Endothelial cell of umbilical vein (primary cell): ENCODE results near the gene DGKI. TPM values are rescaled to one million over a fixed set of nuclear protein-coding genes. Genes with fewer than 3 reads are reported as not detected.

Experiments
- BruUV-seq: library from RNA; stranded (reverse); fragments of 400-500 nt; replicated peaks from 2 replicates; lab custom pipeline; 2021; lab: Mats Ljungman, UMichigan
- CTCF ChIA-PET: fragments of 300-600, 350-600 bp; sonication (Branson Sonifier 250); formaldehyde crosslinking; loops from one replicate; lab custom pipeline; 2021; ENCODE audit warnings: antibody characterized with exemption, inconsistent platforms; lab: Charles Lee
- POLR2A ChIA-PET: fragments of 300-600, 350-600 bp; sonication (Branson Sonifier 250); formaldehyde crosslinking; loops from one replicate; lab custom pipeline; 2021; ENCODE audit warnings: antibody characterized with exemption, inconsistent platforms; lab: Charles Lee
- DNase-seq: peaks from one replicate; pipeline ENCODE4 v3.0.0-alpha.2; 2011; ENCODE audit warnings: low read depth, low spot score
- FAIRE-seq: peaks from 2 replicates; lab custom pipeline; 2011; peaks lifted over from hg19 to GRCh38; lab: Jason Lieb, UNC
- H2AFZ ChIP-seq: 2 replicates; pipeline ENCODE4 v1.6.0; 2012; ENCODE audit warnings: low read depth, low read length, control low read depth, inconsistent platforms
- H3K27ac ChIP-seq: 2 replicates; pipeline ENCODE4 v1.5.1; 2011; ENCODE audit warnings: low read depth, mild to moderate bottlenecking, control low read depth, low read length, moderate library complexity; ENCODE audit not compliant: insufficient read depth
- H3K27me3 ChIP-seq, 2 experiments: 2 replicates each; pipeline versions ENCODE4 v1.6.0 to v1.6.1; 2011; ENCODE audit warnings: low read length in 2 of 2, mixed read lengths in 1 of 2; ENCODE audit not compliant: control insufficient read depth in 2 of 2, insufficient read depth in 2 of 2
- H3K36me3 ChIP-seq, 2 experiments: 2 replicates in 1 of 2; 3 replicates in 1 of 2; pipeline ENCODE4 v1.5.1; 2011; ENCODE audit warnings: low read length in 2 of 2, mild to moderate bottlenecking in 1 of 2, moderate library complexity in 1 of 2; ENCODE audit not compliant: control insufficient read depth in 2 of 2, insufficient read depth in 2 of 2; ENCODE audit errors: extremely low read depth in 1 of 2
- H3K4me1 ChIP-seq: 3 replicates; pipeline ENCODE4 v1.5.1; 2011; ENCODE audit warnings: mild to moderate bottlenecking, low read length; ENCODE audit not compliant: control insufficient read depth, insufficient read depth; ENCODE audit errors: extremely low read depth
- H3K4me2 ChIP-seq: 2 replicates; pipeline ENCODE4 v1.6.1; 2011; ENCODE audit warnings: low read length, control low read depth, mixed read lengths; ENCODE audit not compliant: insufficient read depth
- H3K4me3 ChIP-seq, 3 experiments: fragments of 200-600 bp in 1 of 3; sonication (generic), shearing (Covaris generic) in 1 of 3; replicated peaks in 1 of 3; 2 replicates each; pipeline ENCODE4 v1.5.1; 2011 to 2016; ENCODE audit warnings: control low read depth in 3 of 3, low read length in 3 of 3, mild to moderate bottlenecking in 2 of 3, inconsistent platforms in 1 of 3, low read depth in 1 of 3, moderate library complexity in 1 of 3; ENCODE audit not compliant: insufficient read depth in 1 of 3
- H3K79me2 ChIP-seq: 2 replicates; pipeline ENCODE4 v1.6.0; 2012; ENCODE audit warnings: low read length, inconsistent platforms; ENCODE audit not compliant: control insufficient read depth, insufficient read depth
- H3K9ac ChIP-seq: replicated peaks from 2 replicates; pipeline ENCODE3; 2011; ENCODE audit warnings: low read length, control low read depth; ENCODE audit not compliant: insufficient read depth; ENCODE audit errors: extremely low read depth
- H3K9me1 ChIP-seq: replicated peaks from 3 replicates; pipeline ENCODE4 v1.6.0; 2011; ENCODE audit warnings: mild to moderate bottlenecking, low read length; ENCODE audit not compliant: control insufficient read depth, insufficient read depth; ENCODE audit errors: extremely low read depth
- H3K9me3 ChIP-seq: replicated peaks from 2 replicates; pipeline ENCODE4 v1.5.1; 2012; ENCODE audit warnings: low read length, inconsistent platforms; ENCODE audit not compliant: control insufficient read depth, insufficient read depth
- H4K20me1 ChIP-seq: replicated peaks from 2 replicates; pipeline ENCODE3; 2011; ENCODE audit warnings: mild to moderate bottlenecking, low read length; ENCODE audit not compliant: control insufficient read depth, insufficient read depth; ENCODE audit errors: extremely low read depth
- EZH2 ChIP-seq: IDR thresholded peaks from 2 replicates; pipeline ENCODE4 v1.6.1; 2012; ENCODE audit warnings: borderline replicate concordance, low read depth, mild to moderate bottlenecking, moderate library complexity, low read length, inconsistent platforms; ENCODE audit not compliant: severe bottlenecking
- FOS ChIP-seq: IDR thresholded peaks from 2 replicates; pipeline ENCODE4 v1.6.1; 2011; ENCODE audit warnings: mild to moderate bottlenecking, low read length, moderate library complexity, borderline replicate concordance; ENCODE audit not compliant: insufficient read depth
- JUN ChIP-seq: IDR thresholded peaks from 2 replicates; pipeline ENCODE4 v1.6.1; 2011; ENCODE audit warnings: borderline replicate concordance, low read depth; ENCODE audit not compliant: insufficient read length, insufficient read depth
- MYC ChIP-seq: IDR thresholded peaks from one replicate; pipeline ENCODE4 v1.6.1; 2011; ENCODE audit warnings: mild to moderate bottlenecking, low read depth, low read length
- POLR2A ChIP-seq: IDR thresholded peaks from 2 replicates; pipeline ENCODE4 v1.6.1; 2012; ENCODE audit warnings: low read depth, mild to moderate bottlenecking, control low read depth, low read length
- POLR2AphosphoS5 ChIP-seq: IDR thresholded peaks from 2 replicates; pipeline ENCODE4 v1.6.1; 2012; ENCODE audit warnings: low read depth, mild to moderate bottlenecking, control low read depth, low read length, moderate library complexity; ENCODE audit not compliant: insufficient read depth
- dilution Hi-C: fragments of 300-500 bp; cut with MboI; formaldehyde crosslinking; loops from one replicate; pipeline ENCODE4 v1.15.0; 2019; ENCODE audit warnings: low sequenced_read_pairs; ENCODE audit not compliant: extremely low pct_ligation_motif_present
- intact Hi-C: fragments of 100-400 bp; cut with micrococcal nuclease; formaldehyde crosslinking; loops from one replicate; pipeline ENCODE4 v1.10.0; 2022
- polyA plus RNA-seq, 4 experiments: library from polyadenylated mRNA; depleted of rRNA in 3 of 4; stranded (reverse) in 3 of 4; unstranded in 1 of 4; fragments of >200 nt; gene quantifications; 2 replicates each; pipeline versions ENCODE4 v1.2.1 to v1.2.3, GENCODE V29; 2011 to 2012; ENCODE audit warnings: missing spikeins in 1 of 4
- total RNA-seq: library from RNA; stranded (reverse); gene quantifications from 2 replicates; pipeline ENCODE4 v1.2.3, GENCODE V29; 2021
- TF ChIP-seq, protein P1 (sequence below), 2 donors: IDR thresholded peaks; 1 replicate in 1 of 2; 2 replicates in 1 of 2; pipeline ENCODE4 v1.5.1; 2011; ENCODE audit warnings: low read length in 2 of 2, mild to moderate bottlenecking in 2 of 2, moderate library complexity in 2 of 2, control low read depth in 1 of 2, inconsistent platforms in 1 of 2, low read depth in 1 of 2; ENCODE audit not compliant: insufficient read depth in 1 of 2; ENCODE audit errors: extremely low read depth in 1 of 2
- TF ChIP-seq, protein P2 (sequence below): IDR thresholded peaks from 2 replicates; pipeline ENCODE4 v1.6.1; 2011; ENCODE audit not compliant: insufficient read depth, insufficient read length

DGKI gene
- total and polyA plus RNA-seq, 2 donors (not counting 3 experiments of a cell fraction or from before 2014, with no cell fraction given): 0.11 to 0.51 TPM

DNA sequence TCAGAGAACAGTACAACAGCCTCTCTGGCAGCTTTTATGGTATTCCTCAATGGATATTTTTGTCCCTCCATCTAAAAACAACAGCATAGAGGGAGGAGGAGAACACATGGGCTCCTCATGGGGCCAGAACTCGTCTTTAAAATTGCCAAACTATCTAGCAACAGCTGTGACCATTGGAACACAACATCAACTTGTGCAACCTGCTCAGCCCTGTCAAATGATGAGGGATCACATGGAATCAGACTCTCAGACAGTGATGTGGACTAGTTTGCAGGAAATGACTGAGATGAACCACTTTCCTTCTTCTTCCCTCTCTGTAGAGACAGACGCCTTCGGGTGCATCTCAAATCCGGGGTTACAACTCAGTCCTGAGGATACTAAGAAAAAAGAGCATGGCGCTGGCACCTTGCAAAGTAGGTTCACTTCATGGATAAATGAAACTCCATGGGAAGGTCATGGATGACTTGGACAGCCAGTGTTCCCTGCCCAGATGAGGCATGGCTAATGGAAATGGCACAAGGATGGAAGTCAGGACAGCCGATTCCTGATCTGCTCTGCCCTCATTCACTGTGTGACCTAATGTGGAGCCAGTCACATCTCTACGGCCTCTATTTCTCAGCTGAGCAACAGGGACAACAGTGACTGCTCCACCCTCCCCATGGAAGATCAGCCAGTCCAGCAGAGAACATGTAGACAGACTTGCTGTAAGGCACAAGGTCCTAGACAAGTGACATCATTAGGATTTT lies 24.6 kb upstream of the DGKI start:
- FAIRE-seq: no peak
- peaks cover 9 to 17% of the 10 kb centered on the region in 2 experiments for H3K36me3 ChIP-seq
- DNase-seq: no peak
- no peaks in the 10 kb centered on the region for H3K9me3 ChIP-seq
- intact Hi-C loops (no loop called here), dilution Hi-C loops (no loop called here)
- H3K4me1 ChIP-seq: peaks cover 6% of the 10 kb centered on the region
- H4K20me1 ChIP-seq: no peaks in the 10 kb centered on the region
- H3K4me3 ChIP-seq: no peak overlapping the region
- H3K9ac ChIP-seq: no peak overlapping the region
- H3K4me2 ChIP-seq: no peak overlapping the region
- POLR2A ChIA-PET: no interaction called here
- no peaks in the 10 kb centered on the region for H3K27me3 ChIP-seq
- no peaks in the 10 kb centered on the region for H3K9me1 ChIP-seq
- no peak overlapping the region for H2AFZ ChIP-seq
- H3K79me2 ChIP-seq: no peaks in the 10 kb centered on the region
- no peak for TF ChIP-seq EZH2
- no peak for TF ChIP-seq FOS
- TF ChIP-seq MYC: no peak
- no peak for TF ChIP-seq POLR2A
- TF ChIP-seq, protein P1, sequence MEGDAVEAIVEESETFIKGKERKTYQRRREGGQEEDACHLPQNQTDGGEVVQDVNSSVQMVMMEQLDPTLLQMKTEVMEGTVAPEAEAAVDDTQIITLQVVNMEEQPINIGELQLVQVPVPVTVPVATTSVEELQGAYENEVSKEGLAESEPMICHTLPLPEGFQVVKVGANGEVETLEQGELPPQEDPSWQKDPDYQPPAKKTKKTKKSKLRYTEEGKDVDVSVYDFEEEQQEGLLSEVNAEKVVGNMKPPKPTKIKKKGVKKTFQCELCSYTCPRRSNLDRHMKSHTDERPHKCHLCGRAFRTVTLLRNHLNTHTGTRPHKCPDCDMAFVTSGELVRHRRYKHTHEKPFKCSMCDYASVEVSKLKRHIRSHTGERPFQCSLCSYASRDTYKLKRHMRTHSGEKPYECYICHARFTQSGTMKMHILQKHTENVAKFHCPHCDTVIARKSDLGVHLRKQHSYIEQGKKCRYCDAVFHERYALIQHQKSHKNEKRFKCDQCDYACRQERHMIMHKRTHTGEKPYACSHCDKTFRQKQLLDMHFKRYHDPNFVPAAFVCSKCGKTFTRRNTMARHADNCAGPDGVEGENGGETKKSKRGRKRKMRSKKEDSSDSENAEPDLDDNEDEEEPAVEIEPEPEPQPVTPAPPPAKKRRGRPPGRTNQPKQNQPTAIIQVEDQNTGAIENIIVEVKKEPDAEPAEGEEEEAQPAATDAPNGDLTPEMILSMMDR (IDR thresholded peaks at IDR 0.05; ENCODE audit: extremely low read depth in 1 of 2, insufficient read depth in 1 of 2, low read depth in 1 of 2, low read length in 2 of 2): no peak
- no peak for TF ChIP-seq POLR2AphosphoS5
- no peak for TF ChIP-seq JUN
- TF ChIP-seq, protein P2, sequence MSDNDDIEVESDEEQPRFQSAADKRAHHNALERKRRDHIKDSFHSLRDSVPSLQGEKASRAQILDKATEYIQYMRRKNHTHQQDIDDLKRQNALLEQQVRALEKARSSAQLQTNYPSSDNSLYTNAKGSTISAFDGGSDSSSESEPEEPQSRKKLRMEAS: no peak
- CTCF ChIA-PET: interaction anchor here (1.2 kb wide), 1 partner anchor 18 kb away, joined by 3 read pairs; no protein-coding TSS in a partner anchor
- no TSS peak for BruUV-seq
- H3K27ac ChIP-seq: no peak overlapping the region
